ENCODE measurements around the gene RBM39.

Gene RBM39

DNA sequence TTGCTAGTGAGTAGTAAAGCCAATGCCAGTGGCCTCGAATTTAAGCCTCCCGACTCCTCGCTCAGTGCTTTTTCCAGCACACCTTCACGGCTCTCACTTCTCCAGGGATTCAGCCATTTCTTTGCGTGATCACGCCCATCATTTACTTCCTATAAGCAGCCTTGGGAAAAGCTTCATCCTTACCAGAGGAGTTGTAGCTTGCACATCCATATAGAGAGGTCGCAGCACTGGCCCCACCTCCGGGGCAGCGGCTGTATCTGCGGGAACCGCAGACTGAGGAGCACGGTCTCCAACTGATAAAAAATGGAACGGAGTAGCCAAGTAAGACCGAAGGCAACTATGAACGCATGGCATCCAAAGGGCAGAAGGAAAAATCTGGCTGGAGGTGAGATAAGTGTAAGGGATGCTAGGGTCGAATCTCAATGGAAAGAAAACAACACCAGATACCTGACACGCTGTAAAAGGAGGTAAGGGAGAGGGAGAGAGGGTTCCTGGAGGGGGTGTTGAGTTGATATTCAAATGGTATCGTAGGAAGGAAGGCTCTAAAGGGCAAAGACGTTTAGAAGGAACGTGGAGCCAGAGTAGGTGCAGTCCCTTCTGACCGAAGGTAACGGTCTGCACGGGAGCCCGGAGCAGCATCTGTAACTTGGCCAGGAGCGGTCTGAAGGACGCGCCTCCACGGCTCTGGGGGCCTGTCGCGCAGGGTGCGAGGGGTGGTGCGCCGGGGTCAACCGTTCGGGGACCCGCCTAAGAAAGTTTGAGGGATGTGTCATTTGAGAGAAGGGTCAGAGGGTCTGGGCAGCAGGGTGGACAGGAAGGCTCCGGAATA is 43.5 kb downstream of the RBM39 start:
- Histone ChIP-seq H4K20me1 (ENCODE audit: insufficient read depth, low read length) (no peaks in the 10 kb centered on the region; the same call in 1 of the 2 replicates), H3K9me3 (replicated peaks; ENCODE audit: insufficient read depth, low read length) (no peaks in the 10 kb centered on the region), H2AFZ (ENCODE audit: low read length) (peak overlapping the region; percentile 97), H3K4me3 (ENCODE audit: low read length) (peak overlapping the region; percentile 93), H3K4me1 (ENCODE audit: low read length) (peaks cover 10% of the 10 kb centered on the region; the same call in 1 of the 2 replicates), H3F3A (ENCODE audit: insufficient read depth, low read length) (peaks cover 37% of the 10 kb centered on the region), H3K9ac (ENCODE audit: low read length) (peak overlapping the region; percentile 86), H3K27ac (ENCODE audit: low read length) (peak overlapping the region; percentile 79; the same call in 1 of the 2 replicates), H3K36me3 (replicated peaks; ENCODE audit: insufficient read depth, low read length) (peaks cover 3% of the 10 kb centered on the region; the same call in 1 of the 2 replicates), H3K4me2 (ENCODE audit: low read depth, low read length) (peak overlapping the region; percentile 75), H3K9me2 (replicated peaks; ENCODE audit: insufficient read depth, low read length) (no peaks in the 10 kb centered on the region), H3K27me3 (replicated peaks; ENCODE audit: insufficient read depth, low read length) (no peaks in the 10 kb centered on the region), H3K79me2 (ENCODE audit: low read length) (peaks cover 43% of the 10 kb centered on the region)
- TF ChIP-seq, protein P1, sequence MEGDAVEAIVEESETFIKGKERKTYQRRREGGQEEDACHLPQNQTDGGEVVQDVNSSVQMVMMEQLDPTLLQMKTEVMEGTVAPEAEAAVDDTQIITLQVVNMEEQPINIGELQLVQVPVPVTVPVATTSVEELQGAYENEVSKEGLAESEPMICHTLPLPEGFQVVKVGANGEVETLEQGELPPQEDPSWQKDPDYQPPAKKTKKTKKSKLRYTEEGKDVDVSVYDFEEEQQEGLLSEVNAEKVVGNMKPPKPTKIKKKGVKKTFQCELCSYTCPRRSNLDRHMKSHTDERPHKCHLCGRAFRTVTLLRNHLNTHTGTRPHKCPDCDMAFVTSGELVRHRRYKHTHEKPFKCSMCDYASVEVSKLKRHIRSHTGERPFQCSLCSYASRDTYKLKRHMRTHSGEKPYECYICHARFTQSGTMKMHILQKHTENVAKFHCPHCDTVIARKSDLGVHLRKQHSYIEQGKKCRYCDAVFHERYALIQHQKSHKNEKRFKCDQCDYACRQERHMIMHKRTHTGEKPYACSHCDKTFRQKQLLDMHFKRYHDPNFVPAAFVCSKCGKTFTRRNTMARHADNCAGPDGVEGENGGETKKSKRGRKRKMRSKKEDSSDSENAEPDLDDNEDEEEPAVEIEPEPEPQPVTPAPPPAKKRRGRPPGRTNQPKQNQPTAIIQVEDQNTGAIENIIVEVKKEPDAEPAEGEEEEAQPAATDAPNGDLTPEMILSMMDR (IDR thresholded peaks at IDR 0.05; ENCODE audit: low read length) = no peak
- TF ChIP-seq EZH2phosphoT487 (IDR thresholded peaks at IDR 0.05; ENCODE audit: low read length) (no peak), EZH2 (optimal IDR thresholded peaks at IDR 0.05; ENCODE audit: low read depth, low read length) (no peak)
- DNase-seq = no peak

DNA sequence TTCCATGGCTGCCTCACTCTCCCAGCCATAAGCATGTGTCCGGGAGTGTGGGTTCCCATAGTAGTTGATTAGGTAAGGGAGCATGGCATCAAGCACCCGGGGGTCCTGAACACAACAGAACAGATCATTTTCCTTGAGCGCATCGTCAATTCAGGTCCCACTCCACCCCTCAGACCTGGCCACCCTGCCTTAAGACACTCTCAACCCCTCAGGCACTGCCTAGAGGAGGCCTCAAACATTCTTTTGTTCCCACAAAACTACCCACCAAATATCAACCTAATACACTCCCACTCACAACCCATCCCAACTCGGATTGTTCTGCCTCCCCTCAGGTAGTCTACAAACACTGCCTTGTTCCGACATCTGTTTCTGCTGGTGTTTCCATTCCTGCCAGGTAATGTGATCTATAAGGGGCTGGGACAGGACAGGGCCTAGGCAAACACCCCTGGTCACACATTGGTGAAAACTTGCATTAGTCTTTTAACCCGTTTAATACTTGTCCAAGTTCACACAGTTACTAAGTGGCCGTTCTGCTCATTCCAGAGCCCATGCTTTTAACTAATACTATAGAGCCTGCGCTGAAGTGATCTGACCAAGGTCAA is 44.3 kb downstream of the RBM39 start:
- no peaks in the 10 kb centered on the region; the same call in 1 of the 2 replicates for H4K20me1 ChIP-seq (ENCODE audit: insufficient read depth, low read length)
- H3K36me3 ChIP-seq (replicated peaks; ENCODE audit: insufficient read depth, low read length) = peaks cover 3% of the 10 kb centered on the region; the same call in 1 of the 2 replicates
- DNase-seq = no peak
- peak overlapping the region; percentile 93; the same call in 1 of the 2 replicates for H3K4me3 ChIP-seq (ENCODE audit: low read length)
- peaks cover 10% of the 10 kb centered on the region; the same call in 1 of the 2 replicates for H3K4me1 ChIP-seq (ENCODE audit: low read length)
- peak overlapping the region; percentile 97 for H2AFZ ChIP-seq (ENCODE audit: low read length)
- TF ChIP-seq EZH2 (optimal IDR thresholded peaks at IDR 0.05; ENCODE audit: low read depth, low read length) = no peak
- TF ChIP-seq, protein P1 (IDR thresholded peaks at IDR 0.05; ENCODE audit: low read length) = no peak
- TF ChIP-seq EZH2phosphoT487 (IDR thresholded peaks at IDR 0.05; ENCODE audit: low read length) = no peak
- peaks cover 31% of the 10 kb centered on the region for H3F3A ChIP-seq (ENCODE audit: insufficient read depth, low read length)
- no peaks in the 10 kb centered on the region for H3K9me3 ChIP-seq (replicated peaks; ENCODE audit: insufficient read depth, low read length)
- H3K4me2 ChIP-seq (ENCODE audit: low read depth, low read length) = peak overlapping the region; percentile 75; the same call in 1 of the 2 replicates
- peak overlapping the region; percentile 86; the same call in 1 of the 2 replicates for H3K9ac ChIP-seq (ENCODE audit: low read length)
- H3K27me3 ChIP-seq (replicated peaks; ENCODE audit: insufficient read depth, low read length) = no peaks in the 10 kb centered on the region
- no peak overlapping the region for H3K27ac ChIP-seq (ENCODE audit: low read length)
- H3K79me2 ChIP-seq (ENCODE audit: low read length) = peaks cover 38% of the 10 kb centered on the region
- no peaks in the 10 kb centered on the region for H3K9me2 ChIP-seq (replicated peaks; ENCODE audit: insufficient read depth, low read length)

DNA sequence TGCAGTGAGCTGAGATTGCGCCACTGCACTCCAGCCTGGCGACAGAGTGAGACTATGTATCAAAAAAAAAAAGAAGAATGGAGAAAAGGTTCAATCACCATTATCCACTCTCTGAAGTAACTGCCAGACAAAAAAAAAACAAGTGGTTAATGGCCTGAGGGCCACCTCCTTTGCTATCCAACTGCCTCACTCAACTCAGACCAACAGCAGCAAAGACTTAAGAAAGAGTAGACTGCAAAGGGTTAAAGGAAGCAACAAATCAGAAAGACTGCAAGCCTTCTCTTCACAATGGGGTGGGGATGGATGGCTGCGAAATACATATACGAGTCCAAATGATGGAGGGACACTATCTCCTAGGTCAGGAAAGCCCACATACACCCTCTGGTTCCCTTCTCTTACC is 46.1 kb downstream of the RBM39 start:
- H3K4me1 ChIP-seq (ENCODE audit: low read length) = peaks cover 10% of the 10 kb centered on the region; the same call in 1 of the 2 replicates

More for the DNA sequence above, 46.1 kb downstream of the RBM39 start:
- H3K4me2 ChIP-seq (ENCODE audit: low read depth, low read length) = no peak overlapping the region
- H3F3A ChIP-seq (ENCODE audit: insufficient read depth, low read length) = peaks cover 18% of the 10 kb centered on the region
- H2AFZ ChIP-seq (ENCODE audit: low read length) = no peak overlapping the region
- no peak for TF ChIP-seq EZH2 (optimal IDR thresholded peaks at IDR 0.05; ENCODE audit: low read depth, low read length)
- no peaks in the 10 kb centered on the region for H3K36me3 ChIP-seq (replicated peaks; ENCODE audit: insufficient read depth, low read length)
- H3K9me3 ChIP-seq (replicated peaks; ENCODE audit: insufficient read depth, low read length) = no peaks in the 10 kb centered on the region
- H3K9me2 ChIP-seq (replicated peaks; ENCODE audit: insufficient read depth, low read length) = no peaks in the 10 kb centered on the region
- no peak overlapping the region for H3K9ac ChIP-seq (ENCODE audit: low read length)
- no peak overlapping the region for H3K4me3 ChIP-seq (ENCODE audit: low read length)
- H3K27me3 ChIP-seq (replicated peaks; ENCODE audit: insufficient read depth, low read length) = no peaks in the 10 kb centered on the region
- no peak overlapping the region for H3K27ac ChIP-seq (ENCODE audit: low read length)
- H3K79me2 ChIP-seq (ENCODE audit: low read length) = peaks cover 24% of the 10 kb centered on the region
- DNase-seq = no peak
- H4K20me1 ChIP-seq (ENCODE audit: insufficient read depth, low read length) = no peaks in the 10 kb centered on the region; the same call in 1 of the 2 replicates
